H9 (cell line): ENCODE measurements around the gene HS2ST1. TPM values are rescaled to one million over a fixed set of nuclear protein-coding genes. Genes with fewer than 3 reads are reported as not detected.

ENCODE experiments used
- DNase-seq: peaks from one replicate; pipeline ENCODE4 v3.0.0-alpha.2; 2017
- H2AFZ ChIP-seq: one replicate; pipeline ENCODE4 v1.6.1; 2013; ENCODE audit warnings: mild to moderate bottlenecking, low read length, control low read depth, moderate library complexity
- H2AK5ac ChIP-seq: 2 replicates; pipeline ENCODE4 v1.6.1; 2013; ENCODE audit warnings: low read length, control low read depth, mixed read lengths; ENCODE audit not compliant: insufficient read length
- H2BK120ac ChIP-seq: one replicate; pipeline ENCODE4 v1.6.1; 2013; ENCODE audit warnings: low read depth, mild to moderate bottlenecking, low read length, control low read depth, inconsistent platforms; ENCODE audit not compliant: poor library complexity, severe bottlenecking
- H2BK12ac ChIP-seq: 2 replicates; pipeline ENCODE4 v1.6.1; 2013; ENCODE audit warnings: low read length, control low read depth, mixed read lengths, low read depth; ENCODE audit not compliant: insufficient read length
- H2BK15ac ChIP-seq: 2 replicates; pipeline ENCODE4 v1.6.1; 2013; ENCODE audit warnings: low read depth, low read length, control low read depth
- H2BK20ac ChIP-seq: one replicate; pipeline ENCODE4 v1.6.1; 2013; ENCODE audit warnings: low read depth, mild to moderate bottlenecking, low read length, control low read depth, inconsistent platforms; ENCODE audit not compliant: poor library complexity, severe bottlenecking
- H2BK5ac ChIP-seq: 2 replicates; pipeline ENCODE4 v1.6.1; 2013; ENCODE audit warnings: low read length, control low read depth, mixed read lengths; ENCODE audit not compliant: insufficient read length
- H3K14ac ChIP-seq: 2 replicates; pipeline ENCODE4 v1.6.1; 2013; ENCODE audit warnings: low read length, control low read depth; ENCODE audit not compliant: insufficient read depth
- H3K18ac ChIP-seq: 2 replicates; pipeline ENCODE4 v1.6.1; 2013; ENCODE audit warnings: low read depth, mild to moderate bottlenecking, mixed read lengths, low read length, control low read depth; ENCODE audit not compliant: insufficient read length
- H3K23ac ChIP-seq: 2 replicates; pipeline ENCODE4 v1.6.1; 2013; ENCODE audit warnings: low read length, control low read depth, mixed read lengths, low read depth; ENCODE audit not compliant: insufficient read length
- H3K23me2 ChIP-seq: 2 replicates; pipeline ENCODE4 v1.6.1; 2013; ENCODE audit warnings: low read depth, mild to moderate bottlenecking, mixed read lengths, low read length, control low read depth; ENCODE audit not compliant: insufficient read length, poor library complexity, severe bottlenecking
- H3K27ac ChIP-seq: 2 replicates; pipeline ENCODE4 v1.5.1; 2013; ENCODE audit warnings: low read length, control low read depth, mixed read lengths, low read depth; ENCODE audit not compliant: insufficient read length
- H3K27me3 ChIP-seq: 2 replicates; pipeline ENCODE4 v1.6.1; 2013; ENCODE audit warnings: low read length, control low read depth, inconsistent platforms; ENCODE audit not compliant: insufficient read depth
- H3K4ac ChIP-seq: 2 replicates; pipeline ENCODE4 v1.6.1; 2013; ENCODE audit warnings: low read depth, mild to moderate bottlenecking, control low read depth, inconsistent platforms, low read length, moderate library complexity
- H3K4me1 ChIP-seq: 2 replicates; pipeline ENCODE4 v1.6.1; 2013; ENCODE audit warnings: low read length, control low read depth, inconsistent platforms; ENCODE audit not compliant: insufficient read depth
- H3K4me2 ChIP-seq: 2 replicates; pipeline ENCODE4 v1.6.1; 2013; ENCODE audit warnings: low read length, control low read depth, mixed read lengths; ENCODE audit not compliant: insufficient read length, insufficient read depth
- H3K56ac ChIP-seq: 2 replicates; pipeline ENCODE4 v1.6.1; 2013; ENCODE audit warnings: low read depth, mild to moderate bottlenecking, mixed read lengths, low read length, control low read depth; ENCODE audit not compliant: insufficient read length
- H3K79me1 ChIP-seq: 2 replicates; pipeline ENCODE4 v1.6.1; 2013; ENCODE audit warnings: low read depth, mild to moderate bottlenecking, moderate library complexity, low read length, control low read depth, inconsistent platforms; ENCODE audit not compliant: insufficient read depth, poor library complexity, severe bottlenecking
- H3K79me2 ChIP-seq: 2 replicates; pipeline ENCODE4 v1.6.1; 2013; ENCODE audit warnings: low read length, control low read depth, inconsistent platforms; ENCODE audit not compliant: insufficient read depth
- H3K9ac ChIP-seq: 2 replicates; pipeline ENCODE4 v1.6.1; 2013; ENCODE audit warnings: low read length, control low read depth, mixed read lengths; ENCODE audit not compliant: insufficient read length; ENCODE audit errors: extremely low read depth
- H3K9me3 ChIP-seq: one replicate; pipeline ENCODE4 v1.6.1; 2013; ENCODE audit warnings: low read depth, low read length, inconsistent platforms; ENCODE audit not compliant: control insufficient read depth
- H3T11ph ChIP-seq: one replicate; pipeline ENCODE4 v1.6.1; 2013; ENCODE audit warnings: mild to moderate bottlenecking, low read length, control low read depth, inconsistent platforms
- H4K20me1 ChIP-seq: one replicate; pipeline ENCODE4 v1.6.1; 2013; ENCODE audit not compliant: control insufficient read depth, insufficient read length, insufficient read depth
- H4K5ac ChIP-seq: 2 replicates; pipeline ENCODE4 v1.6.1; 2013; ENCODE audit warnings: low read depth, mild to moderate bottlenecking, mixed read lengths, low read length, control low read depth; ENCODE audit not compliant: insufficient read length
- H4K8ac ChIP-seq: replicated peaks from 2 replicates; pipeline ENCODE4 v1.6.1; 2013; ENCODE audit warnings: low read length, control low read depth, mixed read lengths, low read depth; ENCODE audit not compliant: insufficient read length
- H4K91ac ChIP-seq: 2 replicates; pipeline ENCODE4 v1.6.1; 2013; ENCODE audit warnings: low read depth, mild to moderate bottlenecking, moderate library complexity, mixed read lengths, low read length, control low read depth; ENCODE audit not compliant: insufficient read length
- H3K27ac Mint-ChIP-seq, 3 experiments: 2 replicates in 2 of 3; 3 replicates in 1 of 3; pipeline ENCODE4 v1.8.0; 2020 to 2021; ENCODE audit warnings: mixed read lengths in 3 of 3, mild to moderate bottlenecking in 1 of 3, moderate library complexity in 1 of 3
- H3K27me3 Mint-ChIP-seq: 2 replicates; pipeline ENCODE4 v1.8.0; 2021; ENCODE audit warnings: low read depth, mild to moderate bottlenecking, moderate library complexity, mixed read lengths
- H3K36me3 Mint-ChIP-seq, 3 experiments: 2 replicates in 2 of 3; 3 replicates in 1 of 3; pipeline ENCODE4 v1.8.0; 2020 to 2021; ENCODE audit warnings: low read depth in 3 of 3, mixed read lengths in 3 of 3; ENCODE audit not compliant: insufficient read depth in 1 of 3
- H3K4me1 Mint-ChIP-seq, 2 experiments: 2 replicates each; pipeline ENCODE4 v1.8.0; 2020; ENCODE audit warnings: mixed read lengths in 2 of 2
- H3K4me3 Mint-ChIP-seq, 2 experiments: 2 replicates in 1 of 2; 3 replicates in 1 of 2; pipeline ENCODE4 v1.8.0; 2020 to 2021; ENCODE audit warnings: mild to moderate bottlenecking in 2 of 2, mixed read lengths in 2 of 2, moderate library complexity in 1 of 2
- H3K9me3 Mint-ChIP-seq, 2 experiments: 2 replicates in 1 of 2; 3 replicates in 1 of 2; pipeline ENCODE4 v1.8.0; 2020; ENCODE audit warnings: mild to moderate bottlenecking in 2 of 2, mixed read lengths in 2 of 2, moderate library complexity in 1 of 2
- CTCF ChIP-seq: fragments of 200-600 bp; sonication (generic); conservative IDR thresholded peaks from 3 replicates; pipeline ENCODE4 v1.8.0; 2021; ENCODE audit warnings: antibody characterized with exemption, mild to moderate bottlenecking
- WGBS: extraction: QIAGEN DNeasy Blood & Tissue Kit; methylation state at CpG from one replicate; pipeline ENCODE4 v1.1.7; 2013; ENCODE audit warnings: missing lambda C conversion rate, low lambda C conversion rate, mixed read lengths; ENCODE audit not compliant: insufficient read length; ENCODE audit errors: extremely low coverage; 5-methylcytosine and 5-hydroxymethylcytosine counted together
- total RNA-seq: library from RNA; stranded (reverse); gene quantifications from 2 replicates; pipeline ENCODE4 v1.2.1, GENCODE V29; 2021

Gene HS2ST1
- total RNA-seq, 1 experiment from 2014 or later = 20.1 TPM

DNA sequence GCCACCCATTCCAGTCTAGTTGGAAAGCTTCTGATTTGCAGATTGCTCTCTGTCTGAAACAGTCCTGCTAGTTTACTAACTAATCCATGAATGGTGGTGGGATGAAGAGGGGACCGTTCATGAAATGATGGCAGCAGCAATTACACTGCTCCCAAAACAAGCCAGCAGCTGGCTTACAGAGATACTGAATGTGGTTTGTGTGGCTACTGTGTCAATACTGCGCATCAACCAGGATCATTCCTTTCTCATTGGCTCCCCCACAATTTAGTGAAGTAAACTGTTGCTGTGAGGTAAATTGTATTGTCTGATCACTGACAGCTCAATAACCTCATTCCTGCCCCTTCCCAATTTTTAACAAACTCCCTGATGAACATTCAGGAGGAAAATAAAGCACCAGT lies 222.9 kb downstream of the HS2ST1 start:
- Histone ChIP-seq H4K8ac (no peak overlapping the region), H3T11ph (no peak overlapping the region), H3K4me2 (no peak overlapping the region), H4K20me1 (no peaks in the 10 kb centered on the region), H3K23me2 (no peaks in the 10 kb centered on the region), H3K4ac (no peak overlapping the region), H2AK5ac (no peak overlapping the region), H3K27me3 (no peaks in the 10 kb centered on the region; the same call in 1 of the 2 replicates), H3K9me3 (no peaks in the 10 kb centered on the region), H3K23ac (no peak overlapping the region), H3K9ac (no peak overlapping the region), H2BK15ac (no peak overlapping the region), H3K4me1 (no peaks in the 10 kb centered on the region), H3K14ac (no peak overlapping the region), H2BK12ac (no peak overlapping the region), H3K79me1 (no peaks in the 10 kb centered on the region), H2BK5ac (no peak overlapping the region), H4K5ac (no peak overlapping the region), H3K79me2 (no peaks in the 10 kb centered on the region), H2AFZ (no peak overlapping the region), H3K18ac (no peak overlapping the region), H3K56ac (no peak overlapping the region), H2BK120ac (no peak overlapping the region), H4K91ac (no peak overlapping the region), H2BK20ac (no peak overlapping the region), H3K27ac (no peak overlapping the region)
- Mint-ChIP-seq H3K36me3 (no peaks in the 10 kb centered on the region), H3K4me1 (peaks cover 12% of the 10 kb centered on the region in 2 experiments), H3K27ac (no peak overlapping the region), H3K27me3 (peaks cover 8% of the 10 kb centered on the region), H3K4me3 (no peak overlapping the region), H3K9me3 (no peaks in the 10 kb centered on the region)
- TF ChIP-seq CTCF = no peak
- no peak for DNase-seq
- WGBS = no CpG with 5 or more reads among the region's 2 CpGs
